ENCODE measurements around the gene EPHB1. TPM values are rescaled to one million over a fixed set of nuclear protein-coding genes. Genes with fewer than 3 reads are reported as not detected.

Gene EPHB1
- total RNA-seq, 1 experiment from 2014 or later, result 2.8 TPM

- Histone ChIP-seq H2BK20ac (ENCODE audit: low read depth, low read length, poor library complexity, severe bottlenecking) (no peak overlapping the region), H2AFZ (ENCODE audit: low read length) (no peak overlapping the region), H3K18ac (ENCODE audit: insufficient read length, low read depth, low read length) (no peak overlapping the region), H2BK120ac (ENCODE audit: low read depth, low read length, poor library complexity, severe bottlenecking) (no peak overlapping the region), H3T11ph (ENCODE audit: low read length) (no peak overlapping the region), H2BK15ac (ENCODE audit: low read depth, low read length) (no peak overlapping the region), H4K8ac (replicated peaks; ENCODE audit: insufficient read length, low read depth, low read length) (no peak overlapping the region), H3K23me2 (ENCODE audit: insufficient read length, low read depth, low read length, poor library complexity, severe bottlenecking) (no peaks in the 10 kb centered on the region), H3K23ac (ENCODE audit: insufficient read length, low read depth, low read length) (no peak overlapping the region), H3K79me2 (ENCODE audit: insufficient read depth, low read length) (no peaks in the 10 kb centered on the region; the same call in 1 of the 2 replicates), H3K4ac (ENCODE audit: low read depth, low read length) (no peak overlapping the region), H3K27me3 (ENCODE audit: insufficient read depth, low read length) (no peaks in the 10 kb centered on the region), H3K27ac (ENCODE audit: insufficient read length, low read depth, low read length) (no peak overlapping the region), H2BK12ac (ENCODE audit: insufficient read length, low read depth, low read length) (no peak overlapping the region), H2BK5ac (ENCODE audit: insufficient read length, low read length) (no peak overlapping the region), H3K56ac (ENCODE audit: insufficient read length, low read depth, low read length) (no peak overlapping the region), H3K79me1 (ENCODE audit: insufficient read depth, low read depth, low read length, poor library complexity, severe bottlenecking) (no peaks in the 10 kb centered on the region), H3K9ac (ENCODE audit: extremely low read depth, insufficient read length, low read length) (no peak overlapping the region), H3K4me1 (ENCODE audit: insufficient read depth, low read length) (peaks cover 9% of the 10 kb centered on the region; the same call in 1 of the 2 replicates), H3K9me3 (ENCODE audit: control insufficient read depth, low read depth, low read length) (no peaks in the 10 kb centered on the region), H3K4me2 (ENCODE audit: insufficient read depth, insufficient read length, low read length) (no peak overlapping the region), H4K5ac (ENCODE audit: insufficient read length, low read depth, low read length) (no peak overlapping the region), H4K20me1 (ENCODE audit: control insufficient read depth, insufficient read depth, insufficient read length) (no peaks in the 10 kb centered on the region), H3K14ac (ENCODE audit: insufficient read depth, low read length) (no peak overlapping the region), H2AK5ac (ENCODE audit: insufficient read length, low read length) (no peak overlapping the region), H4K91ac (ENCODE audit: insufficient read length, low read depth, low read length) (no peak overlapping the region)
- H3K4me1 Mint-ChIP-seq, result peaks cover 21 to 24% of the 10 kb centered on the region in 2 experiments
- no peaks in the 10 kb centered on the region for H3K36me3 Mint-ChIP-seq (ENCODE audit: insufficient read depth in 1 of 3, low read depth in 3 of 3)
- H3K9me3 Mint-ChIP-seq, result no peaks in the 10 kb centered on the region
- DNase-seq, result no peak
- no peaks in the 10 kb centered on the region; the same call in 1 of the 2 replicates for H3K27me3 Mint-ChIP-seq (ENCODE audit: low read depth)
- no peak overlapping the region for H3K27ac Mint-ChIP-seq
- no peak for TF ChIP-seq CTCF (conservative IDR thresholded peaks at IDR 0.05)
- whole genome bisulfite sequencing (ENCODE audit: extremely low coverage, insufficient read length, low lambda C conversion rate), result no CpG with 5 or more reads among the region's 5 CpGs
- H3K4me3 Mint-ChIP-seq, result no peak overlapping the region
Measured at GRCh38 chr3:135158520-135158919, 363.5 kb downstream of the EPHB1 start.

Measured in H9 (cell line).